ENCODE measurements around the gene BCAS4. TPM values are rescaled to one million over a fixed set of nuclear protein-coding genes. Genes with fewer than 3 reads are reported as not detected.

Gene BCAS4
- total and polyA plus RNA-seq, 4 donors = 4.3 to 5.7 (median 5.0) TPM

DNA sequence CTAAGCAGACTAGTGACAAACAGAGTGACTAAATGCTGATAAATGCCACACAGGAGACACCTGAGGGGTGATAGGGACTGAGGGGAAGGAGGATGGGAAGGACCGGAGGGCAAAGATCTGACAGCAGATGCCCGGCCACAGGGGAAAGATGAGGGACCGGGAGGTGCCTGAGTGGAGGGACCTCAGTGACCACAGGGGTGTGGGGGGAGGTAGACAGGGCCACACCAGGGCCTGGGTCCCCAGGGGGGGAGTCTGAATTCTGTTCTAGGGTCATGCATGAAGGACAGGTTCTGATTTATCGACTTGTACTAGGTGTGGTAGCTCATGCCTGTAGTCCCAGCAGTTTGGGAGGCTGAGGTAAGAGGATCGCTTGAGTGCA lies 6.9 kb downstream of the BCAS4 start:
- peaks cover 0 to 10% (median 0%) of the 10 kb centered on the region in 5 donors for H3K4me1 ChIP-seq (ENCODE audit: control insufficient read depth in 5 of 5, insufficient read depth in 5 of 5, low read length in 5 of 5)
- no peak overlapping the region for H3K9ac ChIP-seq (ENCODE audit: insufficient read depth in 1 of 2, low read length in 2 of 2)
- H3K27ac ChIP-seq (ENCODE audit: low read depth in 1 of 2, low read length in 1 of 2) = no peak overlapping the region
- H3K36me3 ChIP-seq (ENCODE audit: control insufficient read depth in 4 of 4, insufficient read depth in 4 of 4, low read length in 4 of 4) = no peaks in the 10 kb centered on the region
- no peaks in the 10 kb centered on the region for H3K27me3 ChIP-seq (ENCODE audit: control insufficient read depth in 3 of 3, insufficient read depth in 3 of 3, low read length in 2 of 3)
- no peak overlapping the region for H3K4me3 ChIP-seq
- no peak for TF ChIP-seq CTCF (IDR thresholded peaks at IDR 0.05; ENCODE audit: control extremely low read depth, extremely low read depth)
- DNase-seq = no peak
- WGBS, 2 donors = 81 to 96% methylated on average over 5 of the region's 5 CpGs
- ATAC-seq (ENCODE audit: insufficient read depth, low FRiP score) = no peak
- H3K9me3 ChIP-seq (ENCODE audit: control insufficient read depth in 4 of 4, insufficient read depth in 3 of 4, low read length in 3 of 4) = no peaks in the 10 kb centered on the region

GRCh38 chr20:50802289-50802688 lies 7.4 kb downstream of the BCAS4 start:
- DNase-seq = no peak
- Histone ChIP-seq H3K9me3 (ENCODE audit: control insufficient read depth in 4 of 4, insufficient read depth in 3 of 4, low read length in 3 of 4) (no peaks in the 10 kb centered on the region), H3K36me3 (ENCODE audit: control insufficient read depth in 4 of 4, insufficient read depth in 4 of 4, low read length in 4 of 4) (no peaks in the 10 kb centered on the region), H3K27me3 (ENCODE audit: control insufficient read depth in 3 of 3, insufficient read depth in 3 of 3, low read length in 2 of 3) (no peaks in the 10 kb centered on the region), H3K9ac (ENCODE audit: insufficient read depth in 1 of 2, low read length in 2 of 2) (no peak overlapping the region), H3K27ac (ENCODE audit: low read depth in 1 of 2, low read length in 1 of 2) (no peak overlapping the region), H3K4me3 (no peak overlapping the region), H3K4me1 (ENCODE audit: control insufficient read depth in 5 of 5, insufficient read depth in 5 of 5, low read length in 5 of 5) (peaks cover 0 to 10% (median 0%) of the 10 kb centered on the region in 5 donors)
- TF ChIP-seq CTCF (IDR thresholded peaks at IDR 0.05; ENCODE audit: control extremely low read depth, extremely low read depth) = no peak
- ATAC-seq (ENCODE audit: insufficient read depth, low FRiP score) = no peak
- 93 to 94% methylated on average over 8 of the region's 8 CpGs for WGBS, 2 donors

- Histone ChIP-seq H3K9me3 (ENCODE audit: control insufficient read depth in 4 of 4, insufficient read depth in 3 of 4, low read length in 3 of 4) (no peaks in the 10 kb centered on the region), H3K36me3 (ENCODE audit: control insufficient read depth in 4 of 4, insufficient read depth in 4 of 4, low read length in 4 of 4) (no peaks in the 10 kb centered on the region), H3K4me3 (no peak overlapping the region), H3K27me3 (ENCODE audit: control insufficient read depth in 3 of 3, insufficient read depth in 3 of 3, low read length in 2 of 3) (no peaks in the 10 kb centered on the region), H3K27ac (ENCODE audit: low read depth in 1 of 2, low read length in 1 of 2) (no peak overlapping the region), H3K4me1 (ENCODE audit: control insufficient read depth in 5 of 5, insufficient read depth in 5 of 5, low read length in 5 of 5) (peaks cover 0 to 5% (median 0%) of the 10 kb centered on the region in 5 donors), H3K9ac (ENCODE audit: insufficient read depth in 1 of 2, low read length in 2 of 2) (no peak overlapping the region)
- ATAC-seq (ENCODE audit: insufficient read depth, low FRiP score) (no peak), DNase-seq (no peak)
- no peak for TF ChIP-seq CTCF (IDR thresholded peaks at IDR 0.05; ENCODE audit: control extremely low read depth, extremely low read depth)
- WGBS, 2 donors = 25 to 42% methylated on average over 11 of the region's 11 CpGs
Observed at GRCh38 chr20:50804437-50805348, 9.8 kb downstream of the BCAS4 start.
